Measurements from ENCODE around the gene ARMC7. TPM values are rescaled to one million over a fixed set of nuclear protein-coding genes. Genes with fewer than 3 reads are reported as not detected.

Gene ARMC7
- total RNA-seq, 1 donor from 2014 or later: 12.8 TPM

DNA sequence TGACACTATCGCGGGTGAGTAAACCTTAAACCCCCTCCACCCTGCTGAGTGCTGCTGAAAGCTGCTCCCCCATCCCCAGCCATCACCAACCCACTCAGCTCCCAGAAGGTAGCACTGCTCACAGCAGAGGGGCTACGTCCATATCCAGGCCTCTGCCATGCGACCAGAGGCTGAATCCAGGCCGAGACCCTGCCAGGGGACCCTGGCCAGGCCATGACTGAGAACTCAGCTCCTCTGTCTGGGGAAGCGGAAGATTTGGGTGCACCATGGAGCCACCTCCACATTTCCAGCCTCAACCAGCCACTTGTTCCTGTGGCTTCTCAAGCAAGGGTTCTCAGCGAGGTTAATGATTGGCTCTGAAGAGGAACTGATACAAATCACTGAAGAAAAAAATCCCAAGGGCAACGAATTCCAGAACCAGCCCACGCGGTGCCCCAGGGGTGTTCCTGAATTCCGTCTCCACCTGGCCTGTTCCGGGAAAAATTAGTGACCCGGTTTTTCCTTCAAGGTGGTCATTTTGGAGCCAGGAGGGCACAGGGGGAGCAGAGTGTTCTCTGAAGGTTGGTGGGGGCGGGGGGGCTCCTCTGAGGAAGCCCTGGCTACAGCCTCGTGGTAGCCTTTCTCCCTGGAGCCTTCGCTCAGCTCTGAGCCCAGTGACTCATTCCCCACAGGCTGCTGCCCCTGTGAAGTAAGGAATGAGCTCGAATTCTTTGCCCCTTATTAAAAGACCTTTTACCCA is 31.3 kb upstream of the ARMC7 start:
- H3K27ac Mint-ChIP-seq (ENCODE audit: unreplicated experiment): peak overlapping the region; percentile 89
- no peak for DNase-seq (ENCODE audit: extremely low spot score, unreplicated experiment)
- TF ChIP-seq, protein P1, sequence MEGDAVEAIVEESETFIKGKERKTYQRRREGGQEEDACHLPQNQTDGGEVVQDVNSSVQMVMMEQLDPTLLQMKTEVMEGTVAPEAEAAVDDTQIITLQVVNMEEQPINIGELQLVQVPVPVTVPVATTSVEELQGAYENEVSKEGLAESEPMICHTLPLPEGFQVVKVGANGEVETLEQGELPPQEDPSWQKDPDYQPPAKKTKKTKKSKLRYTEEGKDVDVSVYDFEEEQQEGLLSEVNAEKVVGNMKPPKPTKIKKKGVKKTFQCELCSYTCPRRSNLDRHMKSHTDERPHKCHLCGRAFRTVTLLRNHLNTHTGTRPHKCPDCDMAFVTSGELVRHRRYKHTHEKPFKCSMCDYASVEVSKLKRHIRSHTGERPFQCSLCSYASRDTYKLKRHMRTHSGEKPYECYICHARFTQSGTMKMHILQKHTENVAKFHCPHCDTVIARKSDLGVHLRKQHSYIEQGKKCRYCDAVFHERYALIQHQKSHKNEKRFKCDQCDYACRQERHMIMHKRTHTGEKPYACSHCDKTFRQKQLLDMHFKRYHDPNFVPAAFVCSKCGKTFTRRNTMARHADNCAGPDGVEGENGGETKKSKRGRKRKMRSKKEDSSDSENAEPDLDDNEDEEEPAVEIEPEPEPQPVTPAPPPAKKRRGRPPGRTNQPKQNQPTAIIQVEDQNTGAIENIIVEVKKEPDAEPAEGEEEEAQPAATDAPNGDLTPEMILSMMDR (IDR thresholded peaks at IDR 0.05): no peak
- H3K4me1 Mint-ChIP-seq (ENCODE audit: unreplicated experiment): peaks cover 45% of the 10 kb centered on the region
- H3K27me3 Mint-ChIP-seq (ENCODE audit: unreplicated experiment): no peaks in the 10 kb centered on the region
- H3K4me3 Mint-ChIP-seq (ENCODE audit: unreplicated experiment): no peak overlapping the region
- no peaks in the 10 kb centered on the region for H3K9me3 Mint-ChIP-seq (ENCODE audit: unreplicated experiment)
- no peaks in the 10 kb centered on the region for H3K36me3 Mint-ChIP-seq (ENCODE audit: unreplicated experiment)

DNA sequence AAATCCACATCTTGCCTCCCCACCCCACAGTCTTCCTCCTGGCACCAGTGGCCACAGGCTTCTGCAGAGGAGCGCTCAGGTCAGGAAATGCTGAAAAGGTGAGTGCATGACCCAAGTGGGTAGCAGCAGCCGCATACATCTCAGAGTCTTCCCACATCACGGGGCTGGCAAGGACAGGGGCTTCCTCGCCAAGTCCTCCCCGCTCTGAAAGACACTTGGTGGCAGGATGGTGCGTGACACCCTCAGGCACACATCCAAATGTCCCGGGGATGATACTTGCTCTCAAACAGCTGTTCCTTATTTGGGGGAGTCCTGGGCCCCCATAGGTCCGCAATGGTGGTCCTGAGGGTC is 30.8 kb upstream of the ARMC7 start:
- peak overlapping the region; percentile 6 for H3K4me3 Mint-ChIP-seq (ENCODE audit: unreplicated experiment)
- DNase-seq (ENCODE audit: extremely low spot score, unreplicated experiment): no peak
- H3K27me3 Mint-ChIP-seq (ENCODE audit: unreplicated experiment): no peaks in the 10 kb centered on the region
- TF ChIP-seq, protein P1 (IDR thresholded peaks at IDR 0.05): no peak
- peak overlapping the region; percentile 89 for H3K27ac Mint-ChIP-seq (ENCODE audit: unreplicated experiment)
- no peaks in the 10 kb centered on the region for H3K9me3 Mint-ChIP-seq (ENCODE audit: unreplicated experiment)
- peaks cover 50% of the 10 kb centered on the region for H3K4me1 Mint-ChIP-seq (ENCODE audit: unreplicated experiment)
- H3K36me3 Mint-ChIP-seq (ENCODE audit: unreplicated experiment): no peaks in the 10 kb centered on the region

DNA sequence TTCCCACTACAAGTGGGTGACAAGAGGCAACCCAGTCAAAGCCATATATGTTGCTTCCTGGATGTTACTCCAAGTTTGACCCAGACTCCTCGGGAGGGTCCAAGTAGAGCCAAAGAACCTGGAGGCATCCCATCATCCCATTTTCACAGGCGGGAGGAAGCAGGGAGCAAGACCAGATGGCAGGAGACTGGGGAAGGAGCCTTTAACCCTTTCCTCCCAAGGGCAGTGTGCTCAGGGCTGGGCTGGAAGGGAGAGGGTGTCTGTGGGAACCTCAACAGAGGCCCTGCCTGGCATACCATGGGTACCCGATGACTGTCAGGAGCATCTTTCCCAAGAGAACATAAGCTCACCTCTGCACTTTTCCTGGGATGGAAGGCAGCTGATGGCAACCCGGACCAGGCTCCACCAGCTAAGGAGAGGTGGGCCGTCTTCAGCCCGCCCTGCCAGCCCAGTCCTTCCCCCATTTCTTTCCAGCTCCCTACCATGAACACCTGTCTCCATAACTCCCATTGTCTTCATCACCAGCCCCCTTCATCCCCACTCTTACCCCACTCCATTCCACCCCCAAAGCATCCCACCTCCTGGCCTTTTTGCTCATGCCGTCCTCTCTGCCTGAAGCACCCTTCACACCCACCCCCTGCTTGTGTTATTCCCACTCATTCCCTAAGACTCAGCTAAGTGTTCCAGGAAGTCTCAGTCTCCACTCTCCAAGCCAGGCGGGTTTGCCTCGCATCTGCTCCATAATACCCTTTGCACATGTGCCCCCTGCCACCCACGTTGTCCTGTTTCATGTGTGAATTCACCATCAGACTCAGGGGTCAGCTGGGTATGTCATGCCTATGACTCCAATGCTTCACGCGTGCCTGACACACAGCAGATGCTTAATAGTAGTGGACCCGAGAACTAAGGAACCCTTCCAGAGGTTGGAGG is 27.9 kb upstream of the ARMC7 start:
- H3K4me1 Mint-ChIP-seq (ENCODE audit: unreplicated experiment): peaks cover 74% of the 10 kb centered on the region
- no peaks in the 10 kb centered on the region for H3K27me3 Mint-ChIP-seq (ENCODE audit: unreplicated experiment)
- H3K27ac Mint-ChIP-seq (ENCODE audit: unreplicated experiment): peak overlapping the region; percentile 43
- H3K4me3 Mint-ChIP-seq (ENCODE audit: unreplicated experiment): no peak overlapping the region
- TF ChIP-seq, protein P1 (IDR thresholded peaks at IDR 0.05): no peak
- no peak for DNase-seq (ENCODE audit: extremely low spot score, unreplicated experiment)
- H3K36me3 Mint-ChIP-seq (ENCODE audit: unreplicated experiment): no peaks in the 10 kb centered on the region
- H3K9me3 Mint-ChIP-seq (ENCODE audit: unreplicated experiment): no peaks in the 10 kb centered on the region

DNA sequence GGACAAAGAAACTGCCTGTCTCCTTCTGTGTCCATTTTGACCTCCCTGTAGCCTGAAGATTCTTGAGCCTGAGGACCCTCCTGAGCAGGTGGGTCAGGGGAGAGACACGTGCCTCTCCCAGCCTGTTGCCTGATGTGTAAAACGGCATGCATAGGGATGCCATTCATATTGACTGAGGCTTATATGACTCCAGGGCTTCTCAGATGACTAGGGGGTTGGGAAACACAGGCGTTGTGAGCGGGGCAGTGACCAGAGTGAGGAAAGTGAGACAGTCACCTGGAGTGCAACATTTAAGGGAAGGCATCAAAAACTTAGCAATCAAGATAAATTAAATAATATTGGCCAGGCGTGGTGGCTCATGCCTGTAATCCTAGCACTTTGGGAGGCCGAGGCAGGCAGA is 27.1 kb upstream of the ARMC7 start:
- no peak overlapping the region for H3K4me3 Mint-ChIP-seq (ENCODE audit: unreplicated experiment)
- H3K9me3 Mint-ChIP-seq (ENCODE audit: unreplicated experiment): no peaks in the 10 kb centered on the region
- H3K4me1 Mint-ChIP-seq (ENCODE audit: unreplicated experiment): peaks cover 80% of the 10 kb centered on the region
- no peaks in the 10 kb centered on the region for H3K36me3 Mint-ChIP-seq (ENCODE audit: unreplicated experiment)
- no peak for DNase-seq (ENCODE audit: extremely low spot score, unreplicated experiment)
- TF ChIP-seq, protein P1 (IDR thresholded peaks at IDR 0.05): no peak
- peak overlapping the region; percentile 40 for H3K27ac Mint-ChIP-seq (ENCODE audit: unreplicated experiment)
- H3K27me3 Mint-ChIP-seq (ENCODE audit: unreplicated experiment): no peaks in the 10 kb centered on the region
